Glutamatergic neuron (in vitro differentiated cells): Measurements from ENCODE around the gene OOEP. TPM values are rescaled to one million over a fixed set of nuclear protein-coding genes. Genes with fewer than 3 reads are reported as not detected.

ENCODE experiments used
- DNase-seq: peaks from one replicate; pipeline ENCODE4 v3.0.0; 2022
- H3K27ac Mint-ChIP-seq: one replicate; pipeline ENCODE4 v1.8.0; 2020; ENCODE audit warnings: mild to moderate bottlenecking, mixed read lengths, inconsistent platforms; ENCODE audit not compliant: unreplicated experiment
- H3K27me3 Mint-ChIP-seq: one replicate; pipeline ENCODE4 v1.8.0; 2020; ENCODE audit warnings: mild to moderate bottlenecking, moderate library complexity, mixed read lengths, inconsistent platforms; ENCODE audit not compliant: unreplicated experiment
- H3K36me3 Mint-ChIP-seq: one replicate; pipeline ENCODE4 v1.8.0; 2020; ENCODE audit warnings: mild to moderate bottlenecking, mixed read lengths, inconsistent platforms; ENCODE audit not compliant: unreplicated experiment
- H3K4me1 Mint-ChIP-seq: one replicate; pipeline ENCODE4 v1.8.0; 2020; ENCODE audit warnings: mild to moderate bottlenecking, low read depth, mixed read lengths, inconsistent platforms; ENCODE audit not compliant: unreplicated experiment
- H3K4me3 Mint-ChIP-seq: one replicate; pipeline ENCODE4 v1.8.0; 2020; ENCODE audit warnings: mild to moderate bottlenecking, mixed read lengths, inconsistent platforms; ENCODE audit not compliant: unreplicated experiment
- H3K9me3 Mint-ChIP-seq: one replicate; pipeline ENCODE4 v1.8.0; 2020; ENCODE audit warnings: mild to moderate bottlenecking, moderate library complexity, mixed read lengths, inconsistent platforms; ENCODE audit not compliant: unreplicated experiment
- total RNA-seq: library from RNA; stranded (reverse); fragmentation: NEBNext Ultra II Directional; extraction: Animal tissue kit (Norgen Biotek cat#: 25700); gene quantifications from one replicate; pipeline ENCODE4 v1.2.1, GENCODE V29; 2021; ENCODE audit not compliant: unreplicated experiment
- TF ChIP-seq, protein P1 (sequence below): fragments of 200-600 bp; sonication (generic); IDR thresholded peaks from one replicate; pipeline ENCODE4 v1.5.0; 2021; ENCODE audit not compliant: partially characterized antibody, unreplicated experiment

Gene OOEP
- total RNA-seq, 1 donor from 2014 or later, result not detected

DNA sequence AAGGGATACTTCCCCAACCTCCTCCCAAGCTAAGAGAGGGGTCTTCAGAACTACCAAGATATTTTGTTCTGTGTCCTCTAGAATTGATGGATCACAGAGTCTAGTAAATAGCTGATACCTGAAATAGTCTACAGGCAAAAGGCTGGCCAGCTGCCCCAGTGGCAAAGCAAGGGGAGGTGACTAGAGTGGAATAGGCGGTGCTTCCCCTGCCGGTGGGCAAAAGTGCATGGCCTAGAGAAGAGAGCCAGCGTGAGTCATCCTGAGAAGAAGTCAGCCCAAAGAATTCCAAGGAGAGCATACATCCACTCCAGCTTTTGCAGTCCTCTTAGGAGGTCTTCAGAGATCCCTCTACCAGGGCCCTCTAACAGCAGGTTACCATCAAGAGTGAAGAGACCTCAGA is 30.4 kb downstream of the OOEP start:
- no peaks in the 10 kb centered on the region for H3K36me3 Mint-ChIP-seq
- H3K4me1 Mint-ChIP-seq, result no peaks in the 10 kb centered on the region
- TF ChIP-seq, protein P1, sequence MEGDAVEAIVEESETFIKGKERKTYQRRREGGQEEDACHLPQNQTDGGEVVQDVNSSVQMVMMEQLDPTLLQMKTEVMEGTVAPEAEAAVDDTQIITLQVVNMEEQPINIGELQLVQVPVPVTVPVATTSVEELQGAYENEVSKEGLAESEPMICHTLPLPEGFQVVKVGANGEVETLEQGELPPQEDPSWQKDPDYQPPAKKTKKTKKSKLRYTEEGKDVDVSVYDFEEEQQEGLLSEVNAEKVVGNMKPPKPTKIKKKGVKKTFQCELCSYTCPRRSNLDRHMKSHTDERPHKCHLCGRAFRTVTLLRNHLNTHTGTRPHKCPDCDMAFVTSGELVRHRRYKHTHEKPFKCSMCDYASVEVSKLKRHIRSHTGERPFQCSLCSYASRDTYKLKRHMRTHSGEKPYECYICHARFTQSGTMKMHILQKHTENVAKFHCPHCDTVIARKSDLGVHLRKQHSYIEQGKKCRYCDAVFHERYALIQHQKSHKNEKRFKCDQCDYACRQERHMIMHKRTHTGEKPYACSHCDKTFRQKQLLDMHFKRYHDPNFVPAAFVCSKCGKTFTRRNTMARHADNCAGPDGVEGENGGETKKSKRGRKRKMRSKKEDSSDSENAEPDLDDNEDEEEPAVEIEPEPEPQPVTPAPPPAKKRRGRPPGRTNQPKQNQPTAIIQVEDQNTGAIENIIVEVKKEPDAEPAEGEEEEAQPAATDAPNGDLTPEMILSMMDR, result no peak
- no peaks in the 10 kb centered on the region for H3K9me3 Mint-ChIP-seq
- no peak overlapping the region for H3K27ac Mint-ChIP-seq
- DNase-seq, result no peak
- H3K4me3 Mint-ChIP-seq, result no peak overlapping the region
- no peaks in the 10 kb centered on the region for H3K27me3 Mint-ChIP-seq

DNA sequence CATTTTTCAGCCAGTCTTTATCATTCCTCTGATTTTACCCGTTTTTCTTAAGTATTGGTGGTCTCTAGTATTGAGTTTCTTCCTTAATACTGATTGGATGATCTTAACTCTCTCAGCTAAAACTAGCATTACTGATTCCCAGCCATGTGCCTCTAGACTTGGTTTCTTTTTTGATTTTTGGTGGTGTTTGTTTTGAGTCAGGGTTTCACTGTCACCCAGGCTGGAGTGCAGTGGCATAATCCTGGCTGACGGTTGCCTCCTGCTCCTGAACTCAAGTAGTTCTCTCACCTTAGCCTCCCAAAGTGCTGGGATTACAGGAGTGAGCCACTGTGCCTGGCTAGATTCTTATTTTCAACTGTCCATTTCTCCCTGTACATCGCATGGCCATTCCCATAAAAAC is 40.5 kb downstream of the OOEP start:
- Mint-ChIP-seq H3K27me3 (no peaks in the 10 kb centered on the region), H3K4me1 (no peaks in the 10 kb centered on the region), H3K27ac (no peak overlapping the region), H3K4me3 (no peak overlapping the region), H3K9me3 (no peaks in the 10 kb centered on the region), H3K36me3 (no peaks in the 10 kb centered on the region)
- TF ChIP-seq, protein P1, result no peak
- no peak for DNase-seq

DNA sequence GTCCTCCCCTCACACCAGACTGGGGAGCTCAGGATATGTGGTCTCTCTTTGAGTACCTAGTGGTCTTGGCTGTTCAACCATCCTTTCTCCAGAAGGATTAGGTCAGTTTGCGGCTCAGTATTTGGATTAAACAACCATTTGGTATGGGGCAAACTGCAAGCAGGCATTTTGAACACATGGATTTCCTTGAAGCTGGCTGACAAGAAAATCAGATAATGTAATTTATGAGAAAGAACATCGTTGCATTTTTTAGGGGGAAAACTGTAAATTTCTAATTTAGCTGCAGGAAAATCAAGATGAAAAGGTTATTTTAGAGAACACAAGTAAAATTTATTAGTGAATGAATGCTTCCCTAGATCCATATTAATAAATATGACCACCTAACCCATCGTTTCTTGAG is 40.9 kb downstream of the OOEP start:
- Mint-ChIP-seq H3K27me3 (no peaks in the 10 kb centered on the region), H3K27ac (no peak overlapping the region), H3K4me1 (no peaks in the 10 kb centered on the region), H3K9me3 (no peaks in the 10 kb centered on the region), H3K36me3 (no peaks in the 10 kb centered on the region), H3K4me3 (no peak overlapping the region)
- DNase-seq, result no peak
- TF ChIP-seq, protein P1, result no peak

DNA sequence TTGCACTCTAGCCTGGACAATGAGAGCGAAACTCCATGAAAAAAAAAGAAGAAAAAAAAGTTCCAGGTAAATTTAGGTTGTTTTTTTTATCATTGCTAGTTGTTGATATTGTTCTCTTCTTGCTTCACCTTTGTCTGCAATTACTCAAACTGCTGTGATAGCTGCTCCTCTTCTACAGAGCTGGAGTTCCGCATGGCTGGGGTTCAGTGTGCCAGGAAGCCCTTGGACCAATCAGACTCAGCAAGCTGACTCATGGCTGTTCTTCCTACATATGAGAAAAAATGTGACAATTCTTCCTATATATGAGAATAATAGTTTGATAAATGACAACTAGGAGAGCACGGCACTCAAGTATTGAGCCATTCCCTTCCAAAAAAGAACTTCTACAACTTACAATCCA is 44.0 kb downstream of the OOEP start:
- Mint-ChIP-seq H3K27ac (no peak overlapping the region), H3K27me3 (no peaks in the 10 kb centered on the region), H3K36me3 (no peaks in the 10 kb centered on the region), H3K4me3 (no peak overlapping the region), H3K4me1 (no peaks in the 10 kb centered on the region), H3K9me3 (no peaks in the 10 kb centered on the region)
- no peak for DNase-seq
- TF ChIP-seq, protein P1, result no peak

DNA sequence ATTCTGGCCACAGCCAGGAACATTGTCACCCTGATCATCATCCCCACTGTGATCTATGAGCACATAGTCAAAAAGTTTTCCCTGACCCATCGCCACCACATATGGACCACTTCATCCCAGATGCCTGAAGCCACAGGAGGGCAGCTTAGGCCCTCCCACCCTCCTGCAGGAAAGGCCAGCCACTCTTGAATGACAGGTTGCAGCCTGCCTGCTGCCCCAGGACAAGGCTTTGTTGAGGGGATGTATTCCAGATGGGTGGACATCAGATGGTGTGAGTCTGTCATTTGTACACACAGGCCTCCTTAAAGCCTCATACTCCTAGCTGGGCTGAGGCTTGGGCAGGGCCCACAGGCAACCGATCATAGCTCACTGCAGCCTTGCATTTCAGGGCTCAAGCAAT is 46.4 kb downstream of the OOEP start:
- Mint-ChIP-seq H3K4me1 (no peaks in the 10 kb centered on the region), H3K4me3 (no peak overlapping the region), H3K9me3 (no peaks in the 10 kb centered on the region), H3K27me3 (no peaks in the 10 kb centered on the region), H3K36me3 (peaks cover 4% of the 10 kb centered on the region), H3K27ac (no peak overlapping the region)
- TF ChIP-seq, protein P1, result no peak
- DNase-seq, result no peak

Other genes with a start within 250 kb of the OOEP start
- gene KHDC1L, start 144.4 kb downstream of the OOEP start, total RNA-seq, result 2.2 TPM
- gene KHDC1, start 106.7 kb downstream of the OOEP start, total RNA-seq, result 5.8 TPM
- not detected for gene DPPA5, start 15.6 kb downstream of the OOEP start, total RNA-seq
- gene KHDC3L, start 7.2 kb downstream of the OOEP start, total RNA-seq, result not detected
- not detected for gene DDX43, start 24.9 kb upstream of the OOEP start, total RNA-seq
- gene CGAS, start 82.4 kb upstream of the OOEP start, total RNA-seq, result 0.37 TPM
- 26.6 TPM for gene MTO1, start 91.8 kb upstream of the OOEP start, total RNA-seq
- 6,372 TPM for gene EEF1A1, start 151.1 kb upstream of the OOEP start, total RNA-seq